Right lobe of liver (tissue), 6 donors: ENCODE results near the gene RAVER1. TPM values are rescaled to one million over a fixed set of nuclear protein-coding genes. Genes with fewer than 3 reads are reported as not detected.

Experiments
- ATAC-seq, 4 donors: fragments of 200-7000 bp; cut with Tn5 transposase; one replicate each; pipeline ENCODE4 v1.9.1; 2020; ENCODE audit warnings: mild to moderate bottlenecking in 4 of 4, moderate library complexity in 4 of 4
- DNase-seq, 3 donors: peaks; one replicate each; pipeline ENCODE4 v3.0.0-alpha.2; 2020
- H3K27ac ChIP-seq, 3 donors: fragments of 200-600 bp; one replicate each; pipeline ENCODE4 v1.8.0; 2022
- H3K27me3 ChIP-seq, 2 donors: fragments of 200-600 bp; one replicate each; pipeline ENCODE4 v1.8.0; 2022
- H3K36me3 ChIP-seq, 4 donors: fragments of 200-600 bp; sonication (generic) in 1 of 4; one replicate each; pipeline versions ENCODE4 v1.5.1 to v1.8.0; 2017 to 2022; ENCODE audit warnings: control low read depth in 1 of 4
- H3K4me1 ChIP-seq, 4 donors: fragments of 200-600 bp; sonication (generic) in 1 of 4; one replicate each; pipeline versions ENCODE4 v1.5.1 to v1.8.0; 2017 to 2022; ENCODE audit warnings: control low read depth in 1 of 4
- H3K4me3 ChIP-seq, 3 donors: fragments of 200-600 bp; one replicate each; pipeline ENCODE4 v1.8.0; 2022
- H3K9me3 ChIP-seq, 4 donors: fragments of 200-600 bp; sonication (generic) in 1 of 4; one replicate each; pipeline versions ENCODE4 v1.5.1 to v1.8.0; 2017 to 2022; ENCODE audit warnings: control low read depth in 1 of 4
- POLR2A ChIP-seq: fragments of 450-650 bp; IDR thresholded peaks from one replicate; pipeline ENCODE4 v1.6.1; 2017; ENCODE audit warnings: antibody characterized with exemption, mild to moderate bottlenecking
- WGBS: methylation state at CpG from one replicate; pipeline ENCODE4 v1.1.6; 2018; ENCODE audit warnings: low coverage, low lambda C conversion rate; ENCODE audit not compliant: insufficient coverage; ENCODE audit errors: missing lambda C conversion rate; 5-methylcytosine and 5-hydroxymethylcytosine counted together
- intact Hi-C, 2 donors: fragments of 100-400 bp; cut with DNase I; formaldehyde crosslinking; loops; one replicate each; pipeline versions ENCODE4 v1.11.2 to v1.14.1; 2022
- total RNA-seq, 6 experiments: library from RNA; depleted of rRNA in 2 of 6; stranded (reverse); fragments of >200 nt in 2 of 6; fragmentation: NEBNext Ultra II Directional in 3 of 6; extraction: Animal tissue kit (Norgen Biotek cat#: 25700) in 3 of 6; gene quantifications; one replicate each; pipeline versions ENCODE4 v1.1.0 to v1.2.4, GENCODE V29; 2016 to 2023
- TF ChIP-seq, protein P1 (sequence below), 4 donors: fragments of 200-600 bp in 3 of 4; fragments of 450-650 bp in 1 of 4; IDR thresholded peaks; one replicate each; pipeline versions ENCODE4 v1.5.1 to v1.8.0; 2016 to 2022; ENCODE audit warnings: antibody characterized with exemption in 4 of 4, mild to moderate bottlenecking in 2 of 4
- donor health status: DM: no; HTN: yes; CAD: no.
- donor health status: DM: no; HTN: no; CAD: no.
- donor health status: DM: no; HTN: no; CAD: no.
- donor health status: DM: no; HTN: yes; CAD: no.
- donor health status: DM: no; HTN: yes; CAD: no.

RAVER1 gene
- total RNA-seq, 6 experiments from 2014 or later, result 5.2 to 9.5 (median 7.1) TPM

DNA sequence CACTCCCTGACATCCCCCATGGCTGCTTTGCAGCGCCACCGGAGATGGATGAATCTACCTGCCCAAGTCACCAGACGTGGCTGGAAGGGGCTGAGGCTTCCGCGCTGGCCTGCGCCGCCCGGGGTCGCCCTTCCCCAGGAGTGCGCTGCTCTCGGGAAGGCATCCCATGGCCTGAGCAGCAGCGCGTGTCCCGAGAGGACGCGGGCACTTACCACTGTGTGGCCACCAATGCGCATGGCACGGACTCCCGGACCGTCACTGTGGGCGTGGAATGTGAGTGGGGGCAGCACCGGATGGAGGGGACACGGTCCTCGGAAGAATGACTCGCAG, 39.0 kb downstream of the RAVER1 start:
- intact Hi-C loops, result no loop called here
- Histone ChIP-seq H3K27ac (no peak overlapping the region), H3K36me3 (no peaks in the 10 kb centered on the region), H3K4me1 (peaks cover 0 to 36% (median 6%) of the 10 kb centered on the region in 4 donors), H3K27me3 (peaks cover 15 to 34% of the 10 kb centered on the region in 2 donors), H3K9me3 (no peaks in the 10 kb centered on the region), H3K4me3 (no peak overlapping the region)
- peak in 1 of 4 donors; percentile 1 for ATAC-seq
- no peak for DNase-seq
- TF ChIP-seq POLR2A, result no peak
- TF ChIP-seq, protein P1, sequence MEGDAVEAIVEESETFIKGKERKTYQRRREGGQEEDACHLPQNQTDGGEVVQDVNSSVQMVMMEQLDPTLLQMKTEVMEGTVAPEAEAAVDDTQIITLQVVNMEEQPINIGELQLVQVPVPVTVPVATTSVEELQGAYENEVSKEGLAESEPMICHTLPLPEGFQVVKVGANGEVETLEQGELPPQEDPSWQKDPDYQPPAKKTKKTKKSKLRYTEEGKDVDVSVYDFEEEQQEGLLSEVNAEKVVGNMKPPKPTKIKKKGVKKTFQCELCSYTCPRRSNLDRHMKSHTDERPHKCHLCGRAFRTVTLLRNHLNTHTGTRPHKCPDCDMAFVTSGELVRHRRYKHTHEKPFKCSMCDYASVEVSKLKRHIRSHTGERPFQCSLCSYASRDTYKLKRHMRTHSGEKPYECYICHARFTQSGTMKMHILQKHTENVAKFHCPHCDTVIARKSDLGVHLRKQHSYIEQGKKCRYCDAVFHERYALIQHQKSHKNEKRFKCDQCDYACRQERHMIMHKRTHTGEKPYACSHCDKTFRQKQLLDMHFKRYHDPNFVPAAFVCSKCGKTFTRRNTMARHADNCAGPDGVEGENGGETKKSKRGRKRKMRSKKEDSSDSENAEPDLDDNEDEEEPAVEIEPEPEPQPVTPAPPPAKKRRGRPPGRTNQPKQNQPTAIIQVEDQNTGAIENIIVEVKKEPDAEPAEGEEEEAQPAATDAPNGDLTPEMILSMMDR (IDR thresholded peaks at IDR 0.05), result peak in 1 of 4 donors; percentile 8
- WGBS, result 9% methylated on average over 15 of the region's 25 CpGs

DNA sequence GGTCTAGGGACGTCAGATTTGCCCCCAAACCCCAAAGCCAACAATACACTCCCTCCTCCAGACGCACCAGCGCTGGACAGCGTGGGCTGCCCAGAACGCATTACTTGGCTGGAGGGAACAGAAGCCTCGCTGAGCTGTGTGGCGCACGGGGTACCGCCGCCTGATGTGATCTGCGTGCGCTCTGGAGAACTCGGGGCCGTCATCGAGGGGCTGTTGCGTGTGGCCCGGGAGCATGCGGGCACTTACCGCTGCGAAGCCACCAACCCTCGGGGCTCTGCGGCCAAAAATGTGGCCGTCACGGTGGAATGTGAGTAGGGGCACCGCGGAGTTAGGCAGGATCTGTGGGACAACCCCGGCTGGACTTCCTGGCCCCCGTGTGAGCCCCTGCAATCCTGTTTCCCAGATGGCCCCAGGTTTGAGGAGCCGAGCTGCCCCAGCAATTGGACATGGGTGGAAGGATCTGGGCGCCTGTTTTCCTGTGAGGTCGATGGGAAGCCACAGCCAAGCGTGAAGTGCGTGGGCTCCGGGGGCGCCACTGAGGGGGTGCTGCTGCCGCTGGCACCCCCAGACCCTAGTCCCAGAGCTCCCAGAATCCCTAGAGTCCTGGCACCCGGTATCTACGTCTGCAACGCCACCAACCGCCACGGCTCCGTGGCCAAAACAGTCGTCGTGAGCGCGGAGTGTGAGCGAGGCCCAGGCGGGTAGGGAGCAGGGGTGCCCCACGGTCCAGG, 39.5 kb downstream of the RAVER1 start:
- H3K9me3 ChIP-seq, result no peaks in the 10 kb centered on the region
- H3K36me3 ChIP-seq, result no peaks in the 10 kb centered on the region
- TF ChIP-seq POLR2A, result no peak
- TF ChIP-seq, protein P1 (IDR thresholded peaks at IDR 0.05), result no peak
- intact Hi-C loops, result no loop called here
- ATAC-seq (no peak), DNase-seq (no peak)
- peaks cover 0 to 37% (median 6%) of the 10 kb centered on the region in 4 donors for H3K4me1 ChIP-seq
- H3K27me3 ChIP-seq, result peaks cover 15 to 34% of the 10 kb centered on the region in 2 donors
- H3K27ac ChIP-seq, result no peak overlapping the region
- 7% methylated on average over 9 of the region's 49 CpGs for WGBS
- H3K4me3 ChIP-seq, result no peak overlapping the region

DNA sequence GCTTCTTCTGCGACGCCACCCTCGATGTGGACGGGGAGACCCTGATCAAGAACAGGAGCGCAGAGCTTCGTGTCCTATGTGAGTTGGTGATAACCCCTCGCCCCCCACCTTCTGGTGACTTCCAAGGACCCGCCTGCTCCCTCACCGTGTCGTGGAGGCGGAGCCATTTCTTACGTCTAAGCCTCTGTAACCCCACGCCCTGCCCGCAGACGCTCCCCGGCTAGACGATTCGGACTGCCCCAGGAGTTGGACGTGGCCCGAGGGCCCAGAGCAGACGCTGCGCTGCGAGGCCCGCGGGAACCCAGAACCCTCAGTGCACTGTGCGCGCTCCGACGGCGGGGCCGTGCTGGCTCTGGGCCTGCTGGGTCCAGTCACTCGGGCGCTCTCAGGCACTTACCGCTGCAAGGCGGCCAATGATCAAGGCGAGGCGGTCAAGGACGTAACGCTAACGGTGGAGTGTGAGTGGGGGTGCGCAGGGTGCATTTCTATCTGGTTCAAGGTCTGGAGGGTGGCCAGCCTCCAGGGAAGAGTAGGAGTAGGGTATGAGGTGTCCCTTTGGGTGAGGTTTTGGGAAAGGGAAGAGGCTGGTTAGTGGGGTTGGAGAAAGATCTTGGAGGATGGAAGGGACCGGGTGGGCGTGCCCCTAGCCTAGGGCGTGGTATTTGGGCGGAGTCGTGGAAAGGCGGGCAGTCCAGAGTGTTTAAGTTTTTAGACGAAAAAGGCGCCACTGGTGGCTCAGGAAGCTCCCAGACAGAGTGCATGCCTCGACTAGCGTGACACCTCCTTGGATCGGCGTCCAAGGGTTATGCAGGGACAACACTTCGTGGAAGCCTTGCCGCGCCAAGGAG, 40.3 kb downstream of the RAVER1 start:
- TF ChIP-seq, protein P1 (IDR thresholded peaks at IDR 0.05), result no peak
- no peak for TF ChIP-seq POLR2A
- H3K4me1 ChIP-seq, result peaks cover 0 to 37% (median 6%) of the 10 kb centered on the region in 4 donors
- H3K9me3 ChIP-seq, result no peaks in the 10 kb centered on the region
- WGBS, result 23% methylated on average over 17 of the region's 56 CpGs
- DNase-seq, result no peak
- H3K27ac ChIP-seq, result no peak overlapping the region
- peaks cover 15 to 34% of the 10 kb centered on the region in 2 donors for H3K27me3 ChIP-seq
- H3K36me3 ChIP-seq, result no peaks in the 10 kb centered on the region
- peak overlapping the region in 1 of 3 donors; percentile 26 for H3K4me3 ChIP-seq
- intact Hi-C loops, result no loop called here
- no peak for ATAC-seq

DNA sequence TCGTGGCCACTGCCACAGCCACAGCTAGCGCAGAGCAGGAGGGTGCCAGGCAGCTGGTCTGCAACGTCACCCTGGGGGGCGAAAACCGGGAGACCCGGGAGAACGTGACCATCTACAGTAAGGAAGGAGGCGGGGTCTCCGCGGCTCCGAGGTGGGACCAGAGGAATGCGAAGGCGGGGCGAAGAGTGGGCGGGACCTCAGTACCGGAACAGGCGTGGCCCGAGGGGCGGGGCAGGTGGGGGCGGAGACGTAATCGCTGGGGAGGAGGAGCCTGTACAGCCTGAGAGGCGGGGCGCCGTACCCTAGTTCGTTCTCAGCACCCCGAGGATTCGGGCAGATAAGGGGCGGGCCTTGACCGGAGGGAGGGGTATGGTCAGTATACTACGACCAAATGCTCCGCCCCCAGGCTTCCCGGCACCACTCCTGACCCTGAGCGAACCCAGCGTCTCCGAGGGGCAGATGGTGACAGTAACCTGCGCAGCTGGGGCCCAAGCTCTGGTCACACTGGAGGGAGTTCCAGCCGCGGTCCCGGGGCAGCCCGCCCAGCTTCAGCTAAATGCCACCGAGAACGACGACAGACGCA, 41.0 kb downstream of the RAVER1 start:
- Histone ChIP-seq H3K36me3 (no peaks in the 10 kb centered on the region), H3K27ac (no peak overlapping the region), H3K4me3 (peak overlapping the region in 1 of 3 donors; percentile 26), H3K9me3 (no peaks in the 10 kb centered on the region), H3K27me3 (peaks cover 15 to 34% of the 10 kb centered on the region in 2 donors), H3K4me1 (peaks cover 0 to 43% (median 6%) of the 10 kb centered on the region in 4 donors)
- DNase-seq (peak; percentile 80 to 89 (median 85)), ATAC-seq (peak; percentile 68 to 83 (median 74))
- intact Hi-C loops, result no loop called here
- TF ChIP-seq, protein P1 (IDR thresholded peaks at IDR 0.05), result no peak
- no peak for TF ChIP-seq POLR2A
- WGBS, result 5% methylated on average over 14 of the region's 45 CpGs
